Measurements from ENCODE around the gene PHETA1. TPM values are rescaled to one million over a fixed set of nuclear protein-coding genes. Genes with fewer than 3 reads are reported as not detected.
"Not testable (repeated sequence)": the region's sequence is repeated elsewhere in the genome, so short reads cannot be mapped to it uniquely, and the experiment has no call there.

PHETA1 gene
- total RNA-seq, 2 donors from 2014 or later: 8.3 to 10.2 TPM

DNA sequence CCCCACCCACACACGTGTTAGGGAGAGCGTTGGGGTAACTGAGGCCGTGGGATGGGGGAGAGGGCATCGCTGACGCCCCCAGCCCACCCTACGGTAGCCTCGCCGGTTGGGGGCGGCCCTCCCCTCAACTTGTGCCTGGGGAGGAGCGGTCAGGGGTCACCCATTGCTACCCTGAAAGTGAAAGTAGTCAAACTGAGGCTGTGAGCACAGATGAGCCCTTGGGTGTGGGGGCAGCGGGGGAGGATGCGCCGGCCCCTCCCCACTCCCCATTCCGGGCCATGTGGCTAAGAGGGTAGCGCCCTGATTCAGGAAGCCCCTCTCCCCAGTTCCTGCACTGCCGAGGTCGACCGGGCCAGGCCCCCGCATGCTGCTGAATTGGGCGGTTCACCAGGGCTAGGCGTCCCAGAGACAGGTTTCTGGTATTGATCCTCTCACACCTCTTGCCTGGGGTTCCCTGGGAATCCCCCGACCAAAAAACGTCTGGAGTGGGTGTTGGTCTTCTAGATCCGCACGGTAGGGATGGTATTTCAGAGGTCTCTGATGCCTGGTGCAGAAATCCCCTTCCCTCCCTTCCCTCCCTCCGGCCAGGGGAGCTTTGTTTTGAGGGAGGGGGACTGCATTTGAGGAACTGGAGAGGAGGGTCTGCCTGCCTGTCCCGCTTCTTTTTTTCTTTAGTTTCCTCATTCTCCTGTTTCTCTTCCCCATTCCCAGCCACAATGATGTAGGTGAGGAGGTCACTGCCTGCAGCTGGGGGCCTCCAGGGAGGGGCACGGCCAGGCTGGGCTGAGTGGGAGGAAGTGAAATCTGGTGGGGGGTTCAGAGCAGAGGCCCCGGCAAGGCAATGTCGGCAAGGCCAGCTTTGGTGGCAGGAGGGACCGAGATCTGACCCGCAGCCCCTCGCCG is 37.8 kb upstream of the PHETA1 start:
- peak; percentile 88 for DNase-seq (ENCODE audit: low spot score)
- intact Hi-C loops (cut with DNase I): no loop called here

DNA sequence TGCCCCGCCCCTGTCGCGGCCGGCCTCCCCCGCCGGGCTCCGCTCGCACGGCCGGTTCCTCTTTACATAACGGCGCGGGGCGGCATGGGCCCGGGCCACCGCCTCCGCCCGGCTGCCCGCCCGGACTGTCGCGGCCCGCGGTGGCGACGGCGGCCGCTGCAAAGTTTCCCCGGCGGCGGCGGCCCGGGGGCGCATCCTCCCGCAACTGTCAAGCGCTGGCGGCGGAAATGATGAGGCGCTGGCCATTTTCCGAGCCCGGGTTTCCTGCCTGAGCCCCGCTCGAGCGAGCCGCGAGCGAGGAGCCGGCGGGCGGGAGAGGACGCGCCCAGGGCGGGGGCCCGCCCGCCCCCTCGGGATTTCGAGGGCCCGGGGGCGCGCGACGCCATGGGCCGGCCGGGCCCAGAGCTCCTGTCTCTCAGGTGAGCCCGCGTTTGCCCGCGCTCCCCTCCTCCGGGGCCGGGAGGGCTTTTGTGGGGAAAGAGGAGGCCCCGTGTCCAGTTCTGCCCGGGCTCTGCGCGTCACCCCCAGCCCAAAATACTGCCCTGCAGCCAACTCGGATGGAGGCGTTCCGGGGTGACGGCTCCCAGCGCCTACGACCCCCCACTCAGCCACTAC is 37.1 kb upstream of the PHETA1 start, which contains the start of gene SH2B3:
TSS of gene SH2B3 (plus strand) at position 65 of the 615 bp plus-strand sequence. CDS start 12,223 bp downstream, outside the sequence.
- DNase-seq (ENCODE audit: low spot score): no peak
- intact Hi-C loops (cut with DNase I): no loop called here

DNA sequence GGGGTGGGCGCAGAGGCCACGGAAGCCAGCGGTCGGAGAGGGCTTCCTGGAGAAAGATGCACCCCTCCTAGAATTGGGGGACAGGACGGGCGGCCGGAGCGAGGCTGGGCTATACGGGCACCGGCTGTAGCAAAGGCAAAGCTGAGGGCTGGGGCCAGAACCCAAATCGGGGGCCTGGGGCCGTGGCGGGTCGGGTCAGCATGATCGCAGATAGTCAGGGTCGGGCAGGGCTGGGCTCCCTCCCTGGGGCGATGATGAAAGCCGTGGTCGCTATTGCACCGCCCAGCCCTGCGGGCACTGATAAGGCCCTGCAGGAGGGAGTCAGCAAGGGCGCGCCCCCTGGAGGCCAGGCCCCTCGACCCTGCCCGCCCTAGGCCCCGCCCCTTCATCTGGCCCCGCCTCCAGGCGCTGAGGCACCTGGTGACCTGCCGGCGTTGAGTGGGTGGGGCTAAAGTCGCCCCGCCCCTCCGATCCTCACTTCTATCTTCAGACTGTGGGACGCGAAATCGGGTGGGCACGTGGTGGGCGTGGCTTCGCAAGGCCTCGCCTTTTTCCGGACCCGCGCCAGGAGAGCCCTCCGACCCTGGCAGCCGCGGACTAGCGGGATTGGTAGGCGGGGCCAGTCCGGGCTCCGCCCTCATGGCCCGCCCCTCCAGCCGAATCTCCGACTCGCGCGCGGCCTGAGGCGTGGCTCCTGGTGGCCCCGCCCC is 36.4 kb upstream of the PHETA1 start:
- DNase-seq (ENCODE audit: low spot score): peak; percentile 98
- intact Hi-C loops (cut with DNase I): no loop called here

DNA sequence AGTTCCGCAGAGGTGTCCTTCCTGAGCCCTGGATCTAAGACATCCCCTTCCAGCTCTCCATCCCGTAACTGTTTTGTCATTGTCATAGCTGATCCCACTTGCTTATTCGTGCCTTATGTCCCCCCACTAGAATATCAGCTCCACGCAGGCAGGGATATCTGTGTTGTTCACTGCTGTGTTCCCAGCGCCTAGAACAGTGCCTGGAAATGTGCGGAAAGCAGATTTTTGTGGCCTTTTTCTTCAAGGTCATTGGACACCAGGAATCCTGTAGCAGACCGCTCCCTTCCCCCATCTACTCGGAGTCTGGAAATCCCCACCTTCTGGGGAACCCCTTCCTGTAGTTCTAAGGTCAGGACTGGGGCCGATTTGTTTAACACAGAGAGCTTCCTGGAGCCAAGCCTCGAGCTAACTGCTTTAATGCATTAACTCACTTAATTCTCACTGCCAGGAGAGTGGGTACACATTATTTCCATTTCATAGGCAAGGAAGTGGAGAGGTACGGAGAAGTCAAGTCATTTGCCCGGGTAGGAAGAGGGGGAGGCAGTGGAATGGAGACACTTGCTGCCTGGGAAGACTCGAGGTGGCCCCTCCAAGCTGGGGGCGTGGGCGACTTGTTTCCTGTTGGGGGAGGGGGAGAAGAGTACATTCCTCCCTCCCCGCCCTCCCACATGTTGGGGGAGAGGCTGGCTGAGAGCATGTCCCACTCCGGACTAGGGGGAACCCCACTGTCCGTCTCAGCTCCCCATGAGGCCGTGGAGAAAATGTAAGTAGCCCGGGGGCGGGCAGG is 35.7 kb upstream of the PHETA1 start:
- DNase-seq (ENCODE audit: low spot score): peak; percentile 82
- intact Hi-C loops (cut with DNase I): loop anchor here in 1 of 2 donors (5.0 kb wide), 2 partner anchors 48 to 1412 kb away; no protein-coding TSS in a partner anchor

DNA sequence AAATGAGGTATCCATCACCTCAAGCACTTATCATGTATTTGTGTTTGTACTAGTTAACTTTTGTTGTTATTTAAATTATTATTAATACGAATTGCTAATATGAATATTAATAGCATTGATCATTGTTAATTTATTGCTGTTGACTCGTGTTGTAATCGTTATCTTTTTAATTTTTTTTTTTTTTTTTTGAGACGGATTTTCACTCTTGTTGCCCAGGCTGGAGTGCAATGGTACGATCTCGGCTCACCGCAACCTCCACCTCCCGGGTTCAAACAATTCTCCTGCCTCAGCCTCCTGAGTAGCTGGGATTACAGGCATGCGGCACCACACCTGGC is 33.6 kb upstream of the PHETA1 start:
- intact Hi-C loops (cut with DNase I): loop anchor here (2.0 to 5.0 kb wide), 3 partner anchors 26 to 1410 kb away; no protein-coding TSS in a partner anchor

DNA sequence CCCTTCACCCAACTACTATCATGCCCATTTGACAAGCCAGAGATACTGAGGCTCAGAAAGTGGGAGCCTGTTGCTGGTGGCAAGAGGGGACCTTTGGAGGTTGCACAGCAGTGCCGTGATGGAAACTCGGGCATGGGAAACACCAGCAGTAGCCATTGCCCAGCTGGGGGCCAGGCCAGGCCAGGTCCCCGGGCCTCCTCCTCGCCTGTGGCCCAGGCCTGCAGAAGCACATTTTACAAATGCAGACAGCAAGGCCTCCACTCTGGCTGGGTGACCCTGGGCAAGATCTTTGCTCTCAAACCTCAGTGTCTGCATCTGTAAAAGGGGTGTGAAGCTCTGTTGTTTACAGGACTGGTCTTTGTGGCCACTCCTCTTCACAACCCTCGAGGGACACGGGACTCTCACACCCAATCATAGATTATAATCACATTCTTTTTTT is 32.3 kb upstream of the PHETA1 start:
- intact Hi-C loops (cut with DNase I): loop anchor here in 1 of 2 donors (5.0 kb wide), 2 partner anchors 51 to 1409 kb away; no protein-coding TSS in a partner anchor
- no peak for DNase-seq (ENCODE audit: low spot score)

More for the DNA sequence above, 33.6 kb upstream of the PHETA1 start:
- not testable (repeated sequence) for DNase-seq (ENCODE audit: low spot score)

DNA sequence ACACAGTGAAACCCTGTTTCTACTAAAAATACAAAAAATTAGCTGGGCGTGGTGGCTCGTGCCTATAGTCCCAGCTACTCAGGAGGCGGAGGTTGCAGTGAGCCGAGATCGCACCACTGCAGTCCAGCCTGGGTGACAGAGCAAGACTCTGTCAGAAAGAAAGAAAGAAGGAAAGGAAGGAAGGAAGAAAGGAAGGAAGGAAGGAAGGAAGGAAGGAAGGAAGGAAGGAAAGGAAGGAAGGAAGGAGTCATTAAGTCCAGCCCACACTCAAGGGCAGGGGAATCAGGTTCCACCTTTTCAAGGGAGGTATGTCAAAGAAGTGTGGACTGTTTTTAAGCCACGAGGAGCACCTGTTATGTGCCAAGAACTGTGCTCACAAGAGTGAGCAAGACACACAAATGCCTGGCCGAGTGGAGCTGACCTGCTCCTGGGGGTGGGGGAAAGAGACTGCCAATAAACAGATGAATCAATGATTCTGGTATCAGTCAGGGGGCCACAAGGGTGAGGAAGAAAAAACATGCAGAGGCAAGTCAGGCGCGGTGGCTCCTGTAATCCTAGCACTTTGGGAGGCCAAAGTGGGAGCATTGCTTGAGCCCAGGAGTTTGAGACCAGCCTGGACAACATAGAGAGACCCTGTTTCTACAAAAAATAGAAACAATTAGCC is 31.0 kb upstream of the PHETA1 start:
- intact Hi-C loops (cut with DNase I): loop anchor here in 1 of 2 donors (5.0 kb wide), 2 partner anchors 52 to 1408 kb away; no protein-coding TSS in a partner anchor
- not testable (repeated sequence) for DNase-seq (ENCODE audit: low spot score)

DNA sequence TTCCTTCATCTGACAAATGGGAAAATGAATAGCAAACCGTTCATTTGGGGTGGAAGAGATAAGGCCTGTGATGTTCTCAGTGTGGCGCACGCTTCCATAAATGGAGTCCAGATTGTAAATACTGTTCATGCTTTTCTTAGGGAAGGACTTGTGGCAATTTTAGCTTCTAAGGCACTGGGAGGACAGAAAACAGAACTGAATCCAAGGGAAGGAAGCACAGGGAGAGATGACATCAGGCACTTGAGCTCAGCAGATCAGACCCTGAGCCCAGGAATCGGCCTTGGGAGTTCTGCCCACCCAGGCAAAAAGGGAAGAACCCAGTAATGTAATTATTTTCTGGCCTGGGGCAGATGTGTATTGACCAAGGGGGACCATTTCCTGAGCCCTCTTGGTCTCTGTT is 29.6 kb upstream of the PHETA1 start:
- DNase-seq (ENCODE audit: low spot score): no peak
- intact Hi-C loops (cut with DNase I): no loop called here

DNA sequence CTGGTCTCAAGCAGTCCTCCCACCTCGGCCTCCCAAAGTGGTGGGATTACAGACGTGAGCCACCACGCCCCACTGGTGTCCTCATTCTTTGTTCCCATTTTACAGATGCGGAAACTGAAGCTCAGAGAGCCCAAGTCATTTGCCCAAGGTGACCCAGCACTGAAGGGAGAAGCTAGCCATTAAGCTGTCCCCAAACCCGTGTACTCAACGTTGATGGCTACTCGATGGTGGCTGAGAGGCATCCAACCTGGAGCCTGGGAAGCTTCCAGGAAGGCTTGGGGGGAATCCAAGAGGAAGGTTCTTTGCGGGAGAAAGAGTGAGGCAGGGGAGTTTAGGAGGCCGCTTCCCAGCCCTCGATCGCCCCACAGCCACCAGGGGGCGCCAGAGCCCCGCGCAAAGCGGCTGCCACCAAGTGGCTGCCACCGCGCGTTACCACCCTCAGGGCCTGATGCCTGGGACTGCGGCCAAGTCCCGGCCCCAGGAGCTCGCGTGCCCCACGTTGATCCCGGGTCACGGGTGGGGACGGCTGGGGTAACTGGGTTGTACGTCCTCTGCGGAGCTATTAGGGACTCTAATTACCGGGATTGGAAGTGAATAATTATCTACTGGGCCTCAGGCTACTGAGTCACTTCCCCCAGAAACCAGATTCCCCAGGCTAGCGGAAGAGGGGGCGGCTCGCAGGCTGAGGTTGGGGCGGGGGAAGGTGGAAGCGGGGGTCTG is 28.0 kb upstream of the PHETA1 start:
- intact Hi-C loops (cut with DNase I): loop anchor here in 1 of 2 donors (2.0 kb wide), 2 partner anchors 30 to 54 kb away; no protein-coding TSS in a partner anchor
- DNase-seq (ENCODE audit: low spot score): peak; percentile 96

DNA sequence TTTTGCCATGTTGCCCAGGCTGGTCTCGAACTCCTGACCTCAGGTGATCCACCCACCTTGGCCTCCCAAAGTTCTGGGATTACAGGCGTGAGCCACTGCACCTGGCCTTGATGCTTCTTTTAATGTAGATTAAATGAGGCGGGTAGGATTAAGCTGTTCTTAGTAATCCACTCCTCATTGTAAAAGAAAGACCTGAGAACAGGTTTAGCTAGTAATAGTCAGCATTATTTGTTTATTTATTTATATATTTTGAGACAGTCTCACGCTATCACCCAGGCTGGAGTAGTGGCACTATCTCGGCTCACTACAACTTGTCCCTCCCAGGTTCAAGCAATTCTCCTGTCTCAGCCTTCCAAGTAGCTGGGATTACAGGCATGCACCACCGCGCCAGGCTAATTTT is 27.4 kb upstream of the PHETA1 start:
- intact Hi-C loops (cut with DNase I): loop anchor here in 1 of 2 donors (2.0 kb wide), 2 partner anchors 31 to 55 kb away; no protein-coding TSS in a partner anchor
- DNase-seq (ENCODE audit: low spot score): not testable (repeated sequence)

DNA sequence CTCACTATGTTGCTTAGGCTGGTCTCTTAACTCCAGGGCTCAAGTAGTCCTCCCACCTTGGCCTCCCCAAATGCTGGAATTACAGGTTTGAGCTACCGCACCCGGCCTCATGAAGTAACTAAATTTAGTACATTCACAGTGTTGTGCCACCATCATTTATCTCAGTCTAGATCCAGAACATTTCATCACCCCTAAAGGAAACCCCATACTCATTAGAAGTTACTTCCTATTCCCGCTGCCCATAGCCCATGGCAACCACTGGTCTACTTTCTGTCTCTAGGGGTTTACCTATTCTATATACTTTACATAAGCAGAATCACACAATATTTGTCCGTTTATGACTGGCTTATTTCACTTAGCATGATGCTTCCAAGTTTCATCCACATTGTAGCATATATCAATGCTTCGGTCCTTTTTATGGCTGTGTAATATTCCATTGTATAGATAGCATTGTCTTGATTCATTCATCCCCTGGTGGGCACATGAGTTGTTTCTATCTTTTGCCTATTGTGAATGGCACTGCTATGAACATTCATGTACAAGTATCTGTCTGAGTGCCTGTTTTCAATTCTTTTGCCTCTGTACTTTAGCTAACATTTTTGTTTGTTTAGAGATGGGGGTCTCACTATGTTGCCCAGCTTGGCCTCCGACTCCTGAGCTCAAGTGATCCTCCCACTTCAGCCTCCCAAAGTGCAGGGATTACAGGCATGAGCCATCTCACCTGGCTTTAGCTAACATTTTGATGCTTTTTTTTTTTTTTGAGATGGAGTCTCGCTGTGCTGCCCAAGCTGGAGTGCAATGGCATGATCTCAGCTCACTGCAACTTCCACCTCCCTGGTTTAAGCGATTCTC is 26.7 kb upstream of the PHETA1 start:
- intact Hi-C loops (cut with DNase I): loop anchor here in 1 of 2 donors (2.0 kb wide), 2 partner anchors 31 to 55 kb away; no protein-coding TSS in a partner anchor
- DNase-seq (ENCODE audit: low spot score): no peak

DNA sequence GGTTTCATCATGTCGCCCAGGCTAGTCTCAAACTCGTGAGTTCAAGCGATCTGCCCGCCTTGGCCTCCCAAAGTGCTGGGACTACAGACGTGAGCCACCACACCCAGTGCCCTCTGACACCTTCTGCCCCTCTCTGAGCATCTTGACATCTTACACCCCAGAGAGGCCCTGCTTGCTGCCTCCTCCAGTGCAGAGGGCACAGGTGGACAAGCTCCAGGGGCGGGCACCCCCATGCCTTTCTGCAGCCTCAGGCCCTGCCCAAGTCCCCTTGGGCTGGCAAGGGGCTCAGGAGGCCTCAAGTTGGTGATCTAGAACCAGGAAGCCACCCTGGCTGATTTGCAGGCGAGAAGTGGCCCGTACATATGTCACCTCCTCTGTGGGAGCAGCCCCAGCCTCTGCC is 25.6 kb upstream of the PHETA1 start:
- intact Hi-C loops (cut with DNase I): no loop called here
- no peak for DNase-seq (ENCODE audit: low spot score)

DNA sequence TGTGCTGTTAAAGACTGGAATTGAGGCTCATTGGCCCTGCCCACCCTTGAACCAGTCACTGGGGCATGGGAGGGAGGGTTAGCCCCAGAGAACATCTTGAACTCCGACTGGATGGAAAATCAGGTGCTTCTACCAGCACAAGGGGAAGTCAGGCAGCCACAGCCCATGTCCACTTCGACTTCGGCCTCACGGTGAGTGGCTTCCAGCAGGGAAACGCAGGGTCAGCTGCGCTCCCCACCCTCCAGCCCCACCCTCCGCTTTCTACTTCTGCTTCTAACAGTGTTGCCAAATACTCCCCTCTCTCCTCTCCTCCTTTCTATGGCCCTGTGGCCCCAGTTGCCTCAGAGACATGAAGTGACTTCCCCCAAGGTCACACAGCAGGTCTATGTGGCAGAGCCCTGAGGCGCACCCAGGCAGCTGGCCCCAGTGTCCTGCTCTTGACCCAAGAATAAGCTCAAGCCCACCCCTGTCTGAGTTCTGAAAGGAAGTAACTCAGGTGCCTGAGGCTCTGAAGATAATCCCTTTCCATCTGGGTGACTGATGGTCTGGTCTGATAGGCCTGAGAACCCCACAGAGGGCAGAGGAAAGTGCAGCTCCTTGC is 24.9 kb upstream of the PHETA1 start:
- intact Hi-C loops (cut with DNase I): no loop called here
- DNase-seq (ENCODE audit: low spot score): peak; percentile 87

DNA sequence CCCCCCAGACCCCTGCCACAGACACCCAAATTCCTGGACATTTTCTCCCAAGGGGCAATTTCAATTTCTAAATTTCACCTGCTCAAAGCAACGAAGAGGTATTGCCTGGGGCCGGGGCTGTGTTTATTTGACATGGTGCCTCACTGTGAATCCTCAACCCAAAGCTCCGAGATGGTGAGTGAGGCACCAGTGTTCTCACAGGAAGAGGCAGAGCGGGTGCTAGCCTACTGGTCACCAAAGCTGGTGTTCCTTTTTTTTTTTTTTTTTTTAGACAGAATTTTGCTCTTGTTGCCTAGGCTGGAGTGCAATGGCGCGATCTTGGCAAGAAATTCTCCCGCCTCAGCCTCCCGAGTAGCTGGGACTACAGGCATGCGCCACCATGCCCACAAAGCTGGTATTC is 22.0 kb upstream of the PHETA1 start:
- intact Hi-C loops (cut with DNase I): no loop called here
- no peak for DNase-seq (ENCODE audit: low spot score)

DNA sequence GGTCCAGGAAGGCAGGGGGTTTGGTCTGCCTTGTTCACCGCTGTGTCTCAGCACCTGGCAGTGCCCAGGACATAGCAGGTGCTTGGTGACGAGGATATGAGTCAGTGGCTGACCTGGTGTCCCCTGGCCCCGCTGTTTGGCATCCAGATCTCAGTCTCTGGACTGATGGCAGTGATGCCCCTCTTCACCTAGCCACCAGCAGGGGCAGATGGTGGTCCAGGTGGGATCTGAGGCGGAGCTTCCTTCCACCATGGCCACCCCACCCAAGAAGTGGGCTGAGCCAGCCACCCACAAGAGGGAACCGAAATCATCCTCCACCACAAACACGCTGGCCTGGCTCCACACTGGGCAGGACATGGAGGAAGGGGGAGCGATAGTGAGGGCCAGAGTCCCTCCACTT is 20.7 kb upstream of the PHETA1 start:
- DNase-seq (ENCODE audit: low spot score): no peak
- intact Hi-C loops (cut with DNase I): no loop called here

DNA sequence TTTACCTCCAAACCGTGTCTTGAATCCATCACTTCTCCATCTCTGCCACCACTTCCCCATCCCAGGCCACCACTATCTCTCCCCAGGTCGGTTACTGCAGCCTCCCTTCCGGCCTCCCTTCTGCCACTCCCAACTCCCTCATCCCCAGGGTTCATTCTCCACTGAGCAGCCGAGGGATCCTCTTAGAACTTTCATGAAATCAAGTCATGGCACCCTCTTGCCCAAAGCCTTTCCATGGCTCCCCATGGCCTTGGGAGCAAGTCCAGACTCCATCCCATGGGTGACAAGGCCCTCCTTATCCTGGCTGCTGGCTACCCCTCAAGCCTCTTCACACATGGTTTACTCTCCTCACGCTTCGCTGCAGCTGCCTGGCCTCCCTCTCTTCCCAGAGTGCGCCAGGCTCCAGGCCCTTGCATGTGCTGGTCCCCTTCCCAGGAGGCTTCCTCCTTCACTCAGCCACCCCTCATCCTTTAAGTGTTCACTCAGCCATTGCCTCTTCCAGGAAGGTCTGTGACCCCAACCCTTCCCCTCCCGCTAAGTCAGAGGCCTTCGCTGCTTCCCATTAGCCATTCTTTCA is 18.9 kb upstream of the PHETA1 start:
- intact Hi-C loops (cut with DNase I): no loop called here
- no peak for DNase-seq (ENCODE audit: low spot score)
